A549 (cell line): Measurements from ENCODE around the gene NOL7. TPM values are rescaled to one million over a fixed set of nuclear protein-coding genes. Genes with fewer than 3 reads are reported as not detected.

Experiments
- ATAC-seq, 2 experiments: fragments of 200-7000 bp in 1 of 2; fragments of >200 bp in 1 of 2; cut with Nextera tagmentation in 1 of 2; cut with Tn5 transposase in 1 of 2; 3 replicates each; pipeline versions ENCODE4 v1.8.0 to v1.9.1; 2018 to 2020; ENCODE audit warnings: mild to moderate bottlenecking in 1 of 2, moderate library complexity in 1 of 2
- CTCF ChIA-PET: fragments of 300-600 bp; sonication (Branson Sonifier 250); formaldehyde crosslinking; extraction: SDS; loops from one replicate; lab custom pipeline; 2021; ENCODE audit warnings: antibody characterized with exemption, inconsistent platforms; lab: Yijun Ruan, JAX
- POLR2A ChIA-PET: fragments of 350-600 bp; formaldehyde crosslinking; extraction: SDS; loops from one replicate; lab custom pipeline; 2021; ENCODE audit warnings: antibody characterized with exemption, inconsistent platforms; lab: Yijun Ruan, JAX
- DNase-seq, 2 experiments: peaks; one replicate each; pipeline versions ENCODE4 v3.0.0 to v3.0.0-alpha.2; 2011 to 2016; ENCODE audit warnings: low read depth in 1 of 2, low spot score in 1 of 2
- FAIRE-seq: peaks from 2 replicates; lab custom pipeline; 2011; peaks lifted over from hg19 to GRCh38; lab: Jason Lieb, UNC
- H3K27ac ChIP-seq, 2 experiments: fragments of >200 bp; sonication (Bioruptor Twin); formaldehyde crosslinking; 3 replicates each; pipeline ENCODE4 v1.5.1; 2016 to 2017
- H3K4me1 ChIP-seq: fragments of >200 bp; sonication (Bioruptor Twin); formaldehyde crosslinking; 3 replicates; pipeline ENCODE4 v1.6.1; 2016
- H3K4me2 ChIP-seq: fragments of >200 bp; sonication (Bioruptor Twin); formaldehyde crosslinking; 3 replicates; pipeline ENCODE4 v1.6.1; 2016
- H3K4me3 ChIP-seq: fragments of >200 bp; sonication (Bioruptor Twin); formaldehyde crosslinking; 3 replicates; pipeline ENCODE4 v1.5.1; 2016
- H3K9me3 ChIP-seq: fragments of >200 bp; sonication (Bioruptor Twin); formaldehyde crosslinking; 3 replicates; pipeline ENCODE4 v1.6.1; 2016
- CBX8 ChIP-seq: fragments of 200-600 bp; sonication (generic); IDR thresholded peaks from 2 replicates; pipeline ENCODE4 v1.6.1; 2016
- CEBPB ChIP-seq, 2 experiments: fragments of >200 bp in 1 of 2; sonication (Bioruptor Twin) in 1 of 2; formaldehyde crosslinking in 1 of 2; IDR thresholded peaks; 2 replicates each; pipeline ENCODE4 v1.6.1; 2012 to 2016
- EHF ChIP-seq: fragments of 250-450 bp; sonication (Bioruptor Pico); IDR thresholded peaks from 2 replicates; pipeline ENCODE4 v1.5.0; 2020; ENCODE audit warnings: mild to moderate bottlenecking
- JUN ChIP-seq, 2 experiments: fragments of >200 bp; sonication (Bioruptor Twin); formaldehyde crosslinking; IDR thresholded peaks; 2 replicates in 1 of 2; 3 replicates in 1 of 2; pipeline ENCODE4 v1.6.1; 2016 to 2017
- JUNB ChIP-seq: fragments of >200 bp; sonication (Bioruptor Twin); formaldehyde crosslinking; IDR thresholded peaks from 2 replicates; pipeline ENCODE4 v1.6.1; 2016
- MAFK ChIP-seq: fragments of 450-650 bp; IDR thresholded peaks from 2 replicates; pipeline ENCODE4 v1.6.1; 2014; ENCODE audit not compliant: partially characterized antibody
- NFE2L2 ChIP-seq: fragments of 150-350 bp; conservative IDR thresholded peaks from 2 replicates; pipeline ENCODE4 v1.6.1; 2014; ENCODE audit warnings: low read length
- PHF8 ChIP-seq: fragments of 200-600 bp; sonication (generic); IDR thresholded peaks from 2 replicates; pipeline ENCODE4 v1.6.1; 2016; ENCODE audit warnings: low read depth, mild to moderate bottlenecking, antibody characterized with exemption, moderate library complexity, borderline replicate concordance
- ZC3H11A ChIP-seq: fragments of 450-650 bp; IDR thresholded peaks from 2 replicates; pipeline ENCODE4 v1.6.1; 2014; ENCODE audit warnings: antibody characterized with exemption, mild to moderate bottlenecking
- whole genome bisulfite sequencing: methylation state at CpG from one replicate; pipeline ENCODE4 v1.1.6; 2017; ENCODE audit errors: missing lambda C conversion rate; 5-methylcytosine and 5-hydroxymethylcytosine counted together
- polyA plus RNA-seq, 4 experiments: library from polyadenylated mRNA; depleted of rRNA in 3 of 4; stranded (reverse); fragments of >200 nt; fragmentation: RNase III in 1 of 4; extraction: RNeasy Plus Mini Kit Qiagen cat#74134 plus additional on column Dnase treatment in 1 of 4; gene quantifications; 2 replicates in 3 of 4; 3 replicates in 1 of 4; pipeline ENCODE4 v1.2.3, GENCODE V29; 2011 to 2017
- TF ChIP-seq, protein P1 (sequence below): fragments of >200 bp; sonication (Bioruptor Twin); formaldehyde crosslinking; IDR thresholded peaks from 2 replicates; pipeline ENCODE4 v1.6.1; 2016
- TF ChIP-seq, protein P2 (sequence below): fragments of 150-350 bp; IDR thresholded peaks from 2 replicates; pipeline ENCODE4 v1.6.1; 2014; ENCODE audit warnings: low read depth, mild to moderate bottlenecking, low read length
- TF ChIP-seq, protein P3 (sequence below): fragments of 250-450 bp; sonication (Bioruptor Pico); IDR thresholded peaks from 2 replicates; pipeline ENCODE4 v1.5.0; 2020; ENCODE audit warnings: low read depth, mild to moderate bottlenecking, moderate library complexity
- TF ChIP-seq, protein P4 (sequence below): IDR thresholded peaks from 2 replicates; pipeline ENCODE4 v1.6.1; 2012; ENCODE audit warnings: low read depth, borderline replicate concordance
- TF ChIP-seq, protein P5 (sequence below): fragments of 200-600 bp; sonication (generic); IDR thresholded peaks from 2 replicates; pipeline ENCODE4 v1.6.1; 2016; ENCODE audit warnings: antibody characterized with exemption, mild to moderate bottlenecking, moderate library complexity

The NOL7 gene
- polyA plus RNA-seq, 2 of the 4 experiments (the other 2 are of a cell fraction): 75.1 to 85.9 TPM

DNA sequence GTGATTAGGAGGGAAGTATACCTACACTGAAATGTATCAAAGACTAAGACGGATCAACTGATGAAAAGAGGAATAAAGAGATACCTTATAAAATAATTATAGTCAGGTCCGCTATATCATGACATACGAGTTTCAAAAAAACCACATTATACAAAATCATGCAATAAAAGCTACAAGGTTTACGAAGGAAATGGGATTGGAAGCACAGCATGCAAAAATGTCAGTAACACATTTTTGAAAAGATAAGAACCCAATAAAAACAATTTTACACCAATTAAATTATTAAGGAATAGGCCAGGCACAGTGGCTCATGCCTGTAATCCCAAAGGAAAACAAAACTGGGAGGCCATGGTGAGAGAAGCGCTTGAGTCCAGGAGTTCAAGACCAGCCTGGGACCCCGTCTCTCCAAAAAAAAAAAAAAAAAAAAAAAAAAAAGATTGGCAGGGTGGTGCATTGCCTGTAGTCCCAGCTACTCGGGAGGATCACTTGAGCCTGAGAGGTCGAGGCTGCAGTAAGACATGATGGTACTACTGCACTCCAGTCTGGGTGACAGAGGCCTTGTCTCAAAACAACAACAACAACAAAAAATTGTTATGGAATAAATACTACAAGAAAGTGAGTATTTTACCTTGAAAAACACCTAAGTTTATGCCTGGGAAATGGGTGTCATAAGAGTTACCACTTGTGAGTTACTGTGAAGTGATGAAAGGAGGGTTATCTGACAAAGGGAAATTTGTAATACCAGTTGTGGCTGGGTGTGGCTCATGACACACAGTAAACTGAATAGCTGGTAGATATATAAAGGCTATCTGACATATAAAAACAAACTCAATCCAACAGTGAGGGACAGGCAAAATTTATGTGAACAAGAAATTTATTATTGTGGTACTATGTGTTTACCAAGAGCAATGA, 51.3 kb downstream of the NOL7 start:
- FAIRE-seq: no peak
- H3K4me1 ChIP-seq: peaks cover 19% of the 10 kb centered on the region; the same call in 2 of the 3 replicates
- ATAC-seq: no peak
- TF ChIP-seq, protein P1, sequence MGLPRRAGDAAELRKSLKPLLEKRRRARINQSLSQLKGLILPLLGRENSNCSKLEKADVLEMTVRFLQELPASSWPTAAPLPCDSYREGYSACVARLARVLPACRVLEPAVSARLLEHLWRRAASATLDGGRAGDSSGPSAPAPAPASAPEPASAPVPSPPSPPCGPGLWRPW: no peak
- no peak for TF ChIP-seq ZC3H11A
- TF ChIP-seq, protein P2, sequence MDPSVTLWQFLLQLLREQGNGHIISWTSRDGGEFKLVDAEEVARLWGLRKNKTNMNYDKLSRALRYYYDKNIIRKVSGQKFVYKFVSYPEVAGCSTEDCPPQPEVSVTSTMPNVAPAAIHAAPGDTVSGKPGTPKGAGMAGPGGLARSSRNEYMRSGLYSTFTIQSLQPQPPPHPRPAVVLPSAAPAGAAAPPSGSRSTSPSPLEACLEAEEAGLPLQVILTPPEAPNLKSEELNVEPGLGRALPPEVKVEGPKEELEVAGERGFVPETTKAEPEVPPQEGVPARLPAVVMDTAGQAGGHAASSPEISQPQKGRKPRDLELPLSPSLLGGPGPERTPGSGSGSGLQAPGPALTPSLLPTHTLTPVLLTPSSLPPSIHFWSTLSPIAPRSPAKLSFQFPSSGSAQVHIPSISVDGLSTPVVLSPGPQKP: no peak
- TF ChIP-seq, protein P3, sequence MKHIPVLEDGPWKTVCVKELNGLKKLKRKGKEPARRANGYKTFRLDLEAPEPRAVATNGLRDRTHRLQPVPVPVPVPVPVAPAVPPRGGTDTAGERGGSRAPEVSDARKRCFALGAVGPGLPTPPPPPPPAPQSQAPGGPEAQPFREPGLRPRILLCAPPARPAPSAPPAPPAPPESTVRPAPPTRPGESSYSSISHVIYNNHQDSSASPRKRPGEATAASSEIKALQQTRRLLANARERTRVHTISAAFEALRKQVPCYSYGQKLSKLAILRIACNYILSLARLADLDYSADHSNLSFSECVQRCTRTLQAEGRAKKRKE: no peak
- no peak for TF ChIP-seq JUNB
- TF ChIP-seq JUN (IDR thresholded peaks at IDR 0.05): no peak
- TF ChIP-seq, protein P4, sequence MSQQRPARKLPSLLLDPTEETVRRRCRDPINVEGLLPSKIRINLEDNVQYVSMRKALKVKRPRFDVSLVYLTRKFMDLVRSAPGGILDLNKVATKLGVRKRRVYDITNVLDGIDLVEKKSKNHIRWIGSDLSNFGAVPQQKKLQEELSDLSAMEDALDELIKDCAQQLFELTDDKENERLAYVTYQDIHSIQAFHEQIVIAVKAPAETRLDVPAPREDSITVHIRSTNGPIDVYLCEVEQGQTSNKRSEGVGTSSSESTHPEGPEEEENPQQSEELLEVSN: no peak
- TF ChIP-seq PHF8: no peak
- TF ChIP-seq, protein P5, sequence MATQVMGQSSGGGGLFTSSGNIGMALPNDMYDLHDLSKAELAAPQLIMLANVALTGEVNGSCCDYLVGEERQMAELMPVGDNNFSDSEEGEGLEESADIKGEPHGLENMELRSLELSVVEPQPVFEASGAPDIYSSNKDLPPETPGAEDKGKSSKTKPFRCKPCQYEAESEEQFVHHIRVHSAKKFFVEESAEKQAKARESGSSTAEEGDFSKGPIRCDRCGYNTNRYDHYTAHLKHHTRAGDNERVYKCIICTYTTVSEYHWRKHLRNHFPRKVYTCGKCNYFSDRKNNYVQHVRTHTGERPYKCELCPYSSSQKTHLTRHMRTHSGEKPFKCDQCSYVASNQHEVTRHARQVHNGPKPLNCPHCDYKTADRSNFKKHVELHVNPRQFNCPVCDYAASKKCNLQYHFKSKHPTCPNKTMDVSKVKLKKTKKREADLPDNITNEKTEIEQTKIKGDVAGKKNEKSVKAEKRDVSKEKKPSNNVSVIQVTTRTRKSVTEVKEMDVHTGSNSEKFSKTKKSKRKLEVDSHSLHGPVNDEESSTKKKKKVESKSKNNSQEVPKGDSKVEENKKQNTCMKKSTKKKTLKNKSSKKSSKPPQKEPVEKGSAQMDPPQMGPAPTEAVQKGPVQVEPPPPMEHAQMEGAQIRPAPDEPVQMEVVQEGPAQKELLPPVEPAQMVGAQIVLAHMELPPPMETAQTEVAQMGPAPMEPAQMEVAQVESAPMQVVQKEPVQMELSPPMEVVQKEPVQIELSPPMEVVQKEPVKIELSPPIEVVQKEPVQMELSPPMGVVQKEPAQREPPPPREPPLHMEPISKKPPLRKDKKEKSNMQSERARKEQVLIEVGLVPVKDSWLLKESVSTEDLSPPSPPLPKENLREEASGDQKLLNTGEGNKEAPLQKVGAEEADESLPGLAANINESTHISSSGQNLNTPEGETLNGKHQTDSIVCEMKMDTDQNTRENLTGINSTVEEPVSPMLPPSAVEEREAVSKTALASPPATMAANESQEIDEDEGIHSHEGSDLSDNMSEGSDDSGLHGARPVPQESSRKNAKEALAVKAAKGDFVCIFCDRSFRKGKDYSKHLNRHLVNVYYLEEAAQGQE: no peak
- no peak overlapping the region for H3K4me3 ChIP-seq
- CTCF ChIA-PET: no interaction called here
- no peak for DNase-seq
- H3K27ac ChIP-seq: no peak overlapping the region
- POLR2A ChIA-PET: no interaction called here
- WGBS: 84% methylated on average over 8 of the region's 8 CpGs
- H3K9me3 ChIP-seq: peaks cover 3% of the 10 kb centered on the region; the same call in 1 of the 3 replicates
- 0 out of 3 replicates have a peak overlapping the region, but pooled peaks have one; percentile 13 for H3K4me2 ChIP-seq

DNA sequence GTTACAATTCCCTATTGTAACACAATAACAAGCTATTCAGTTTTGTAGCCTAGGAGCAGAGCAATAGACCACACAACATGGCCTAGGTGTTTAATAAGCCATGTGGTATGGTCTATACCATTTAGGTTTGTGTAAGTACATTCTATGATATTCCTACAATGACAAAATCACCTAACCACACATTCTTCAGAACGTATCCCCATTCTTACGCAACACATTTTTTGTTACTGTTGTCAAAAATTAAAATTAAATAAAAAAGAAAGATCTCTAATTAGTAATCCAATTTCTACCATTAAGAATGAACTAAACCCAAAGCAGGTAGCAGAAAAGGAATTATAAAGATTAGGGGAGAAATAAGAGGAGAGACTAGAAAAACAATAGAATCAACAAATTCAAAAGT, 52.5 kb downstream of the NOL7 start:
- DNase-seq (no peak), FAIRE-seq (no peak), ATAC-seq (no peak)
- TF ChIP-seq, protein P3: no peak
- TF ChIP-seq CEBPB (IDR thresholded peaks at IDR 0.05): peak; percentile 18 to 39; a peak in 1 of 4 replicates
- 94% methylated on average over 2 of the region's 2 CpGs for WGBS
- ChIA-PET CTCF (no interaction called here), POLR2A (no interaction called here)
- peaks cover 17% of the 10 kb centered on the region; the same call in 2 of the 3 replicates for H3K4me1 ChIP-seq
- H3K27ac ChIP-seq: no peak overlapping the region
- H3K9me3 ChIP-seq: peaks cover 3% of the 10 kb centered on the region; the same call in 1 of the 3 replicates
- no peak overlapping the region for H3K4me2 ChIP-seq
- H3K4me3 ChIP-seq: no peak overlapping the region

DNA sequence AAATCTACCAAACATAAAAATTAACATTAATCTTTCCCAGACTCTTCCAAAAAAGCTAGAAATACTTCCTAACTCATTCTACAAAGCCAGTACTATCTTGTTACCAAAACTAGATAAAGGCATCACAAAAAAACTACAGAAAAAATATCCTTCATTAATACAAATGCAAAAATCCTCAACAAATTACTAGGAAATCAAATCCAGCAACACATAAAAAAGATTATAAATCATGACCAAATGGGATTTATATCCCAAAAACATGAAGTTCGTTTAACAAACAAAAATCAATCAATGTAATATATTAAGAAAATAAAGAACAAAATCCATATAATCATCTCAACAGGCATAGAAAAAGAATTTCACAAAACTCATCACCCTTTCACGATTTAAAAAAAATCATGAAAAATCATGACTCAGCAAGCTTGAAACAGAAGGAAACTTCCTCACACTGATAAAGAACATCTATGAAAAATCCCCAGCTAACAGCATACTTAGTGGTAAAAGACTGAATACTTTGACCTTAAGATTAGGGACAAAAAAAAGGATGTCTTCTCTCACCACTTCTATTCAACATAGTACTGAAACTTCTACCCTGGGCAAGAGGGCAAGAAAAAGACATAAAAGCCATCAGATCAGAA, 53.3 kb downstream of the NOL7 start:
- Histone ChIP-seq H3K4me1 (peaks cover 16% of the 10 kb centered on the region; the same call in 2 of the 3 replicates), H3K4me3 (no peak overlapping the region), H3K4me2 (no peak overlapping the region), H3K27ac (no peak overlapping the region), H3K9me3 (peaks cover 3% of the 10 kb centered on the region; the same call in 1 of the 3 replicates)
- FAIRE-seq (no peak), ATAC-seq (no peak), DNase-seq (peak in 1 of 2 experiments; percentile 9)
- ChIA-PET POLR2A (no interaction called here), CTCF (no interaction called here)
- WGBS: 63% methylated on average over 2 of the region's 2 CpGs
- TF ChIP-seq NFE2L2: peak; percentile 76
- peak; percentile 95 for TF ChIP-seq MAFK
- no peak for TF ChIP-seq EHF
- TF ChIP-seq CBX8: no peak
- TF ChIP-seq, all 56 proteins: peak for 2
